H4 (cell line): ENCODE data around the gene PRKD2. TPM values are rescaled to one million over a fixed set of nuclear protein-coding genes. Genes with fewer than 3 reads are reported as not detected.
"Not testable (repeated sequence)": the region's sequence is repeated elsewhere in the genome, so short reads cannot be mapped to it uniquely, and the experiment has no call there.

Experiments
- DNase-seq: peaks from one replicate; pipeline ENCODE4 v3.0.0-alpha.2; 2015; ENCODE audit warnings: low spot score
- total RNA-seq: library from RNA; depleted of rRNA; stranded (reverse); fragments of >200 nt; shearing (Covaris generic); gene quantifications from 2 replicates; pipeline ENCODE4 v1.2.3, GENCODE V29; 2014

Gene PRKD2
- total RNA-seq, 1 experiment from 2014 or later = 14.3 TPM

- DNase-seq = no peak
Observed at GRCh38 chr19:46724468-46724867, 7.6 kb upstream of the PRKD2 start.

DNA sequence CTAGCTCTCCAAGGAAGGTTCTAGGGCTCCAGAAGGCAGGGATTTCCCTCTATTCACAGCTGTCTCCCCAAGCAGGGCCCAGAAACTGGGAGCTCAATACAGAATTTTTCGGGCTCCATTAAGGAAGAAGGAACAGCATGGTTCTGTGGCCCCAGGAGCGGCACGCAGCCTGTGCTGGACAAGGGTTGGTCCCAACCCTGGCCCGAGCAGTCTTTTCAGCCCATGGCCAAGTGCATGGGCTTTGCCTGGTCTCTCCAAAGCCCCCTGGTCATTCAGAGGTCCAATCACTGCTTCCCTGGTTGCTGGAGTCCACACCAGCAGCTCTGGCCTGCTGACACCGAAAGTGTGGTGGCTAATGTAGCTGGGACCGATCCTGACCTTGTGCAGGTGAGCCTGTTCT lies 6.6 kb upstream of the PRKD2 start:
- no peak for DNase-seq

DNA sequence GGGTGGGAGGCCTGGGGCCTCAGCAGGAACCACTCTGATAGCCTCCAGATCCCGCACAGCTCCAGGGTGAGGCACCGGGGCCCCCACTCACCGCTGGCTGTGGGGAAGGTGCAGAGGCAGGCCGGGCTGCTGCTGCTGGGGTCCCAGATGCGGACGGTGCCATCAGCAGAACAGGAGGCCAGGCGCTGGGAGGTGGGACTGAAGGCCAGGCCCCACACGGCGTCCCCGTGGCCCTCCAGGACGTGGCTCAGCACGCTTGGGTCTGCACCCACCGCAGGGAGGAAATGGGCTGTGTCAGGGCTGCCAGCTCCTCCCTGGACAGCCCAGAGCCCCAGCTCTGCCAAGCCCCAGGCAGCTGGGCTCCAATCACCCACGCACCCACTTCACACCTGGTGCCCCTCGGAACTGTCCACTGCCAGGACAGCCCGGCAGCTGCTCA lies 6.1 kb upstream of the PRKD2 start:
- DNase-seq = no peak

DNA sequence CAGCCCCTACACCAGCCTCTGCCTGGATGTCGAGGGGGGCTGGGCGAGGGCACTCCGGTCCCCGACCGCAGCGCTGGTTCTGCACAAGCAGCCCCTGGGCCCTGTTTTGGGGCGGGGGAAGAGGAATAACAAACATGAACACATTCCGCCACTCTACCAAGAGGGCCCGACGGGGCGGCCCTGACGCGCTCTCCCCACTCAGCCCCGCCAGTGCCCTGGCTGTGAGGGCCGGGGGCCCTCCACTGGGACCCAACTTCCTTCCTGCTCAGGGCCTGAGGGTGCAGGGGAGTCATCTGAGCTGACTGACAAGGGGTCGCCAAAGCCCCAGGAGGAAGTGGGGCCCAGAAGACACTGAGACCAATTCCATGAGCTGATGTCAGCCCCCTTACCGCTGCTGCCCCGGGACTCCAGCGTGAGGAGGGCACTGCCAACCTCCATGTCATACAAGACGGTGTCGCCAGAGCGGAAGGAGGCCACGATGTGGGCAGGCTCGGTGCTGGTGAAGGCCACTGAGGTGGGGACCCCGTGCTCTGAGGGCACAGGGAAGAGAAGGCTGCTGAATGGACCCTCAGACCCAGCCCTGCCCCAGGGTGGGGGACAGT lies 5.6 kb upstream of the PRKD2 start:
- DNase-seq = no peak

DNA sequence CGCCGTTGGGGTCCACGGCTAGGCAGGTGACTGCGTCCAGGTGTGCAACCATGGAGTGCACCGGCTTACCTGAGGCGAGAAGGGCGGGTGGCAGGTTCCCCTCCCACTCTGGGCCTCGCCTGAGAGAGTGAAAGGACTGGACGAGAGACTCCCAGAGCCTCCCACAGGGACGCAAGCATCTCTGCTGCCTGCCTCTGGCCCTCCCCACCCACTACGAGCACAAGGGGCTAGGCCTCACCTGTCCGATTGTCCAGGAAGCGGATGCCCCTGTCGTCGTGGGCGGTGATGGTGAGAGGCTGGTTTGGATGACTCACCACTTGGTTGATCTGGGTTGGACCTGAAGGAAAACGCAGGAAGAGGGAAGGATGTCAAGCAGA lies 5.1 kb upstream of the PRKD2 start:
- DNase-seq = no peak

- DNase-seq = no peak
Observed at GRCh38 chr19:46721269-46722003, 4.5 kb upstream of the PRKD2 start.

GRCh38 chr19:46720503-46721239 lies 3.8 kb upstream of the PRKD2 start:
- DNase-seq = no peak

DNA sequence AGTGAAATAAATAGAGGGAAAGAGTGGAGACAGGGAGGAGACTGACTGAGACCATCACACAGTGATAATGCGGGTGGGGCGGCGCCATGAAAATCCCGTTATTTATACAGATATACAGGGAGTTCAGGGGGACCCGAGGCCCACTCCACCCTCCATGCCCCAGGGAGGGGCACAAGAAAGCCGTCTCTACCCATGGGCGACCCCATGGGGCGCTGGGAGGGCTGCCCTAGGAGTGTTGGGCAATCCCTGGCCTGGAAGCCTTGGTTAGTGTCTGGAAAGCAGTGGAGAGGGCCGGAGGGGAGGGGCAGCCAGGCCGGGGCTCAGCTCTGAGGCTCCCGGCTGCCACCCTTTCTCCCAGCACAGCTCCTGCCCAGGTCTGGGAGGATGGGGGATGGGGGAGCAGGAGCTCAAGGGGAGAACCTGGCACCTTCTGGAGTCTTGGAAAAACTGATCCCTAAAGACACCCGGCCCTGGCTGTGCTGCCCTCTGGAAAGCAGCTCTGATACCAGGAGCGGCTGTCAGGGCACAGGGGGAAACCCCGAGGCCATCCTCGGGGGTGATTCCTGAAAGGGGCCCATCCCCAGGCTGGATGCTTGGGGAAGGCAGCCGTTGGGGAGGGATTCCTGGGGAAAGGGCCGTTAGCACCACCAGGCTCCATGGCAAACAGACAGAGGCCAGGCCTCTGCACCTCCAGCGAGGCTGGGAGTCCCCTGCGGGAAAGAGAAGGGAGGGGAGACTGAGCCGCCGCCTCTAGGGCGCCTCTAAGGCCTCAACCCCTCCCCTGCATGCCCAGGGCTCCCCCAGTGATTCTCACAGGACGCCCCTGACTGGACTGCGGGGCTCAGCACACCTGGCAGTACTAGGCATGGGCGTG lies 3.0 kb upstream of the PRKD2 start:
- no peak for DNase-seq

- no peak for DNase-seq
Observed at GRCh38 chr19:46718934-46719622, 2.2 kb upstream of the PRKD2 start.

GRCh38 chr19:46718157-46718933 lies 1.4 kb upstream of the PRKD2 start:
- DNase-seq = no peak

DNA sequence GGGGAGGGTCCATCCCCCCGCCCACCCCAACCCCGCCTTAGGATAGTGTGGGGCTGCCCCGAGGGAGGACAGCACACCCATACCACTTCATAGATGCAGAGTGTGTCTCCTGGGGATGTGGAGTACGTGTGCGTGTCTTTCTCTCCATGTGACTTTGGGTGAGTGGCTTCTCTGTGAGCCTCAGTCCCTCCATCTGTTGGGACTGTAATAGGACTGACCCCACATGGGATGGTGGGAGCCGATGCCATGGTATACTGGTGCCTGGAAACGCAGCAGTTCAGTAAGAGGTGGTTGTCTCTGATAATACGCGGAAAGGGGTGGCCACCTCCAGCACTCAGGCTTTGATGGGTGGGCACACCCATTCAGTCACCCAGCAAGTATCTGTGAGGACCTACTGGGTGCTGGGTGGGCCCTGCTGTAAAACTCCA lies 816 bp upstream of the PRKD2 start:
- DNase-seq = no peak

DNA sequence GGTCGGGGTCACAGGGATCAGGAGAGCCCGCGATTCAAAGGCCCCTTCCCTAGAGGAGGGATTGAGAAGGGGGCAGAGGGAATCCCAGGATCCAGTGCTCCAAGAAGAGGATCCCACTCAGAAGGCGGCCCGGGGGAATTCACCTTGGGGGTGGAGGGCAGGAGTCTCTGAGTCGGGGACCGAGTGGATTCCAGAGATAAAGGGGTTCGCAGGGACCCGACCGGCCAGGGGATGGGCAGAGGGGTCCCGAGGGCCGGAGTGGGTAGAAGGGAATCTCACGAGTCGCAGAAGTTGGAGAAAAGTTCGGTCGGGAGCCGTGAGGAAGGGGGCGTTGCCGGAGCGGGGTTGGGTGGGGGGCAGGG lies 261 bp downstream of the PRKD2 start:
- no peak for DNase-seq

DNA sequence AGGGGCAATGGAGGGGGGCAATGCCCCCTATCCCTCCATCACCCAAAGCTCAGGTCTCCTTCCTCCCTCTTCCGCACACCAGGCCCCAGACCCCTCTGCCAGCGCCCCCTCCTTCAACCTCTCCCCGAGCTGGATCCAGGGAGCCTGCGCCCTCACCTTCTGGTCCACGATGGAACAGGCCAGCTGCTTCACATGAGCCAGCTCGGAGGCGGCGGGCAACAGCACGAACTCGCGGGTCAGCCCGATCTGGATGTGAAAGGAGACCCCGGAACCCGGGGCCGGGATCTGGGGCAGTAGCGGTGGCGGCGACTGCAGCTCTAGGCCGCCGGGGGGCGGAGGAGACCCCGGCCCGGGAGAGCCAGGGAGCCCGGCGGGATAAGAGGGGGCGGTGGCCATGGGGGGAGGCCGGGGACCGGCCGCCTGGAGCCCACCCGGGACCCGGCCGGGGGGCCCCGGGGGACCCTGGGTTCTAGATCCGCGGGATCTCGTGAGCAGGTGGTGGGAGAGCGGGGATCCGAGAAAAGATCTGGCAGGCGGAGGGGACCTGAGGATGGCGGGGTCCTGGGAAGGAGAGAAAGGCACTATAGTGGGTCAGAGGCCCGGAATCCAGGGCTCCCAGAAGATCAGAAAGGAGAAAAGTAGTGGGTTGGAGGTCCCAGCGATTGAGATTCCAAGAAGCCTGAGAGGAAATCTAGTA lies 791 bp downstream of the PRKD2 start:
- DNase-seq = no peak

- no peak for DNase-seq
Observed at GRCh38 chr19:46715620-46715974, 1.3 kb downstream of the PRKD2 start.

DNA sequence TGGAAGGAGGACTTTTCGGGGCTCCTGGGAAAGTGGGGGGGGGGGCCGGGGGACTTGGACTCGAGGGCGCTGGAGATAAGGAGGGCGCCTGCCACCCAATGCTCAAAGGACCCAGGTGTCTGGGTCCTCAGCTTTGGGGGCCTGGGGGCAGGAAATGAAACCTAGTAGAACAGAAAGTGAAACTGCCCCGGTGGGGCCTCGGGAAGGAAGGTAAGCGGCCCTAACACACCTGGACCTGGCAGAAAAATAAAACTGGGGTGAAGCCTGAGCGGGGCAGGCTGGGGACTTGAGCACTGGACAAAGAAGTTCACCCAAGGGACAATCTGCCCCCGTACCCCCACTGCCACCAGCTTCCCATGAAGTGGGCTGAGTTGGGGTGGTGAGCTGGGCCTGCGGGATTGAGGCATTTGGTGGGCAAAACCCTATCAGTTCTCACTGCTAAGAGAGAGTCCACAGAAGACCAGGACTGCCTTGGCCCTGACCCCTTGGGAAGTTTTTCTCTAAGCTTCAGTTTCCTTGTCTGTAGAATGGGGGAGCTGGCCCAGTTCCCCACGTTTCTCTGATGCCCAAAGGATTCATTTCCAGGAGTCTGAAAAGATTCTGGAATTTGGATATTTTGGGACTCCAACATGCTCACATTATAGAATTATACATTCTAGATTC lies 2.3 kb downstream of the PRKD2 start:
- DNase-seq = no peak

DNA sequence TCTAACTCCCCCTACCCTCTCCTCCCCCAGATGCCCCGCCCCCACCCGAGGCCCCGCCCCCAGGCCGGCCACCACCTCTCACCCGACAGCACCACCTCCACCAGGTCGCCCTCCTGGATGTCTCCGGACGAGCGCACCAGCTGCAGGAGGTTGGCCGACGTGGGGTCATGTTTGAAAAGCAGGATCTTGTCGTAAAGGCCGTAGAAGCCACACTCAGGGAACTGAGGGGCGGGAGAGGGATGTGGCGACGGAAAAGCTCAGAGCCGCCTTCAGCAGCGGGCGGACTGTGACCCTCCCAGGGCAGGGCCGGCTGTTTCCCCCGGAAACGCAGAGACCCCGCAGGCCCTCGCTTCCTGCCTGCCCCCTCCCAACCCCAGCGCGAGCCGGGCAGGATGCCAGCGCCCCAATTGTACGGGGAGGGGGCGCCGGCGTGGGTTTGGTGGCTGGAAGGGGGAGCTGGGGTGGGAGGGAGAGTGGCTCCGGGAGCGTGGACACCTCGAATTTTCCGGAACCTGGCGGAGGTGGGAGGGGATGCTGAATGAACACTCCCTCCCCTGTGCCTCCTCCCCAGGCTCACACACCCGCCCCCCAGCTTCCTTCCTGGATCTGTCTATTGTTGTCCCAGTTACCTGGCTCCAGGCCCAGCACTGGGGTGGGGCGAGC lies 3.0 kb downstream of the PRKD2 start:
- DNase-seq = peak; percentile 94

DNA sequence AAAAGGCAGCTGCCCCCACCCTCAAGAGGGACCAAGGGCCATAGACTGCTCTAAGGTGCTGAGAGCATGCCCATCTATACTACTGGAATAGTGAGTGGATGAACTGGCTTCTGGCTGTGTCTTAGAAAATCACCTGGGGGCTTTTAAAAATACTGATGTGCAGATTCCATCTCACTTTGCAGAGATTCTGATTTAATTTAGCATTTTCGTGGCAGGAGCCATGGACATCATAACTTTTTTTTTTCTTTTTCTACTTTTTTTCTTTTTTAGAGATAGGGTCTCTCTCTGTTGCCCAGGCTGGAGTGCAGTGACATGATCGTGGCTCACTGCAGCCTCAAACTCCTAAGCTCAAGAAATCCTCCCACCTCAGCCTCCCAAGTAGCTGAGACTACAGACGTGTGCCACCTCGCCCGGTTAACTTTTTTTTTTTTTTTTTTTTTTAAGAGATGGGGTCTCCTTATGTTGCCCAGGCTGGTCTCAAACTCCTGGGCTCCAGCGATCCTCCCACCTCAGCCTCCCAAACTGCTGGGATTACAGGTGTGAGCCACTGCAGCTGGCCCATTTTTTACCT lies 4.1 kb downstream of the PRKD2 start:
- DNase-seq = not testable (repeated sequence)

GRCh38 chr19:46710687-46711086 lies 6.2 kb downstream of the PRKD2 start:
- DNase-seq = no peak
